ENCODE results near the gene TMTC1. TPM values are rescaled to one million over a fixed set of nuclear protein-coding genes. Genes with fewer than 3 reads are reported as not detected.

TMTC1 gene
- total and polyA plus RNA-seq, 4 donors, result 3.0 to 33.6 (median 6.0) TPM

- Histone ChIP-seq H3K9ac (ENCODE audit: insufficient read depth in 1 of 2, low read length in 2 of 2) (no peak overlapping the region), H3K27ac (ENCODE audit: low read depth in 1 of 2, low read length in 1 of 2) (no peak overlapping the region), H3K4me3 (no peak overlapping the region), H3K9me3 (ENCODE audit: control insufficient read depth in 4 of 4, insufficient read depth in 3 of 4, low read length in 3 of 4) (no peaks in the 10 kb centered on the region), H3K27me3 (ENCODE audit: control insufficient read depth in 3 of 3, insufficient read depth in 3 of 3, low read length in 2 of 3) (no peaks in the 10 kb centered on the region), H3K36me3 (ENCODE audit: control insufficient read depth in 4 of 4, insufficient read depth in 4 of 4, low read length in 4 of 4) (peaks cover 0 to 8% (median 0%) of the 10 kb centered on the region in 4 donors), H3K4me1 (ENCODE audit: control insufficient read depth in 5 of 5, insufficient read depth in 5 of 5, low read length in 5 of 5) (peaks cover 0 to 2% (median 0%) of the 10 kb centered on the region in 5 donors)
- ATAC-seq (ENCODE audit: insufficient read depth, low FRiP score) (no peak), DNase-seq (no peak)
- TF ChIP-seq CTCF (IDR thresholded peaks at IDR 0.05; ENCODE audit: control extremely low read depth, extremely low read depth), result no peak
- WGBS, 2 donors, result 71 to 85% methylated on average over 6 of the region's 6 CpGs
Measured at GRCh38 chr12:29616664-29617406, 166.9 kb downstream of the TMTC1 start.

GRCh38 chr12:29614694-29615325, 168.9 kb downstream of the TMTC1 start:
- peaks cover 0 to 15% (median 3%) of the 10 kb centered on the region in 5 donors for H3K4me1 ChIP-seq (ENCODE audit: control insufficient read depth in 5 of 5, insufficient read depth in 5 of 5, low read length in 5 of 5)
- ATAC-seq (ENCODE audit: insufficient read depth, low FRiP score), result no peak
- peaks cover 0 to 5% (median 0%) of the 10 kb centered on the region in 4 donors for H3K36me3 ChIP-seq (ENCODE audit: control insufficient read depth in 4 of 4, insufficient read depth in 4 of 4, low read length in 4 of 4)
- H3K27ac ChIP-seq (ENCODE audit: low read depth in 1 of 2, low read length in 1 of 2), result no peak overlapping the region
- H3K27me3 ChIP-seq (ENCODE audit: control insufficient read depth in 3 of 3, insufficient read depth in 3 of 3, low read length in 2 of 3), result no peaks in the 10 kb centered on the region
- DNase-seq, result no peak
- WGBS, 2 donors, result 88 to 90% methylated on average over 2 of the region's 2 CpGs
- H3K9me3 ChIP-seq (ENCODE audit: control insufficient read depth in 4 of 4, insufficient read depth in 3 of 4, low read length in 3 of 4), result peaks cover 0 to 2% (median 0%) of the 10 kb centered on the region in 4 donors
- no peak for TF ChIP-seq CTCF (IDR thresholded peaks at IDR 0.05; ENCODE audit: control extremely low read depth, extremely low read depth)
- H3K9ac ChIP-seq (ENCODE audit: insufficient read depth in 1 of 2, low read length in 2 of 2), result no peak overlapping the region
- no peak overlapping the region for H3K4me3 ChIP-seq

GRCh38 chr12:29612912-29613311, 170.8 kb downstream of the TMTC1 start:
- peaks cover 0 to 4% (median 0%) of the 10 kb centered on the region in 4 donors for H3K36me3 ChIP-seq (ENCODE audit: control insufficient read depth in 4 of 4, insufficient read depth in 4 of 4, low read length in 4 of 4)
- peaks cover 0 to 6% (median 0%) of the 10 kb centered on the region in 4 donors for H3K9me3 ChIP-seq (ENCODE audit: control insufficient read depth in 4 of 4, insufficient read depth in 3 of 4, low read length in 3 of 4)
- TF ChIP-seq CTCF (IDR thresholded peaks at IDR 0.05; ENCODE audit: control extremely low read depth, extremely low read depth), result no peak
- peaks cover 0 to 20% (median 6%) of the 10 kb centered on the region in 5 donors for H3K4me1 ChIP-seq (ENCODE audit: control insufficient read depth in 5 of 5, insufficient read depth in 5 of 5, low read length in 5 of 5)
- DNase-seq (no peak), ATAC-seq (ENCODE audit: insufficient read depth, low FRiP score) (no peak)
- no peak overlapping the region for H3K27ac ChIP-seq (ENCODE audit: low read depth in 1 of 2, low read length in 1 of 2)
- no peak overlapping the region for H3K4me3 ChIP-seq
- no peak overlapping the region for H3K9ac ChIP-seq (ENCODE audit: insufficient read depth in 1 of 2, low read length in 2 of 2)
- no peaks in the 10 kb centered on the region for H3K27me3 ChIP-seq (ENCODE audit: control insufficient read depth in 3 of 3, insufficient read depth in 3 of 3, low read length in 2 of 3)
